HEK293 (cell line): Measurements from ENCODE around the gene GREM2.

Source experiments
- GFI1B ChIP-seq: fragments of 450-650 bp; formaldehyde crosslinking; IDR thresholded peaks from 2 replicates; pipeline ENCODE4 v1.5.1; 2016; ENCODE audit warnings: missing biosample characterization, missing genetic modification characterization
- ZBTB1 ChIP-seq: fragments of 450-650 bp; formaldehyde crosslinking; IDR thresholded peaks from 2 replicates; pipeline ENCODE4 v1.5.1; 2016; ENCODE audit warnings: missing biosample characterization, missing genetic modification characterization
- ZEB2 ChIP-seq: fragments of 450-650 bp; formaldehyde crosslinking; IDR thresholded peaks from 2 replicates; pipeline ENCODE4 v1.5.1; 2016; ENCODE audit warnings: missing biosample characterization, missing genetic modification characterization
- ZNF169 ChIP-seq: fragments of 450-650 bp; formaldehyde crosslinking; IDR thresholded peaks from 2 replicates; pipeline ENCODE4 v1.5.1; 2016; ENCODE audit warnings: missing biosample characterization, missing genetic modification characterization
- ZNF350 ChIP-seq: fragments of 450-650 bp; formaldehyde crosslinking; IDR thresholded peaks from 2 replicates; pipeline ENCODE4 v1.5.0; 2017; ENCODE audit warnings: missing biosample characterization, mild to moderate bottlenecking, missing genetic modification characterization
- ZNF560 ChIP-seq: fragments of 450-650 bp; formaldehyde crosslinking; IDR thresholded peaks from 2 replicates; pipeline ENCODE4 v1.5.1; 2017; ENCODE audit warnings: missing biosample characterization, missing genetic modification characterization, borderline replicate concordance
- TF ChIP-seq, protein P1 (sequence below): IDR thresholded peaks from 2 replicates; pipeline ENCODE4 v1.6.1; 2011; ENCODE audit warnings: mild to moderate bottlenecking, low read depth, low read length, borderline replicate concordance
- TF ChIP-seq, protein P2 (sequence below): fragments of 450-650 bp; formaldehyde crosslinking; IDR thresholded peaks from 2 replicates; pipeline ENCODE4 v1.5.1; 2016; ENCODE audit warnings: missing biosample characterization, missing genetic modification characterization
- TF ChIP-seq, protein P3 (sequence below): fragments of 450-650 bp; formaldehyde crosslinking; IDR thresholded peaks from 2 replicates; pipeline ENCODE4 v1.5.1; 2016; ENCODE audit warnings: missing biosample characterization, missing genetic modification characterization
- TF ChIP-seq, protein P4 (sequence below): fragments of 450-650 bp; formaldehyde crosslinking; IDR thresholded peaks from 2 replicates; pipeline ENCODE4 v1.5.1; 2016; ENCODE audit warnings: missing biosample characterization, missing genetic modification characterization

DNA sequence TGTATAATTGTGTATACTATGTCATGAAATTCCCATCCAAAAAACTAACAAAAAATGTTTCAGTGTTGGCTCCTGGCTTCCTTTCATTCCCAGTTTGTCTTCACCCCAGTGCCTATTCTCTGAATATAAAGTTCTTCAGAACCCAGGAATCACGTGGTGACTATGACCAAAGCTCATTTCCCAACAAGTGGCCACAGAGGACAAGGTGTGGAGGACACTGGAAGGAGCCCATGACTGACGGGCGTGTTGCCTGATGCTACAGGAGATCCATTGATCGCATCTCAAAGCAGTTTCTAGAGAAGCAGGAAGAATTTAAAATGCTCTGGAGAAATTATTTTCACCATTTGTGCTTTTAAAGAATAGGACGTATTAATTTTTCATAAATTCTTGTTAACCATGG, 7.4 kb upstream of the GREM2 start:
- no peak for TF ChIP-seq ZNF560
- TF ChIP-seq, protein P1, sequence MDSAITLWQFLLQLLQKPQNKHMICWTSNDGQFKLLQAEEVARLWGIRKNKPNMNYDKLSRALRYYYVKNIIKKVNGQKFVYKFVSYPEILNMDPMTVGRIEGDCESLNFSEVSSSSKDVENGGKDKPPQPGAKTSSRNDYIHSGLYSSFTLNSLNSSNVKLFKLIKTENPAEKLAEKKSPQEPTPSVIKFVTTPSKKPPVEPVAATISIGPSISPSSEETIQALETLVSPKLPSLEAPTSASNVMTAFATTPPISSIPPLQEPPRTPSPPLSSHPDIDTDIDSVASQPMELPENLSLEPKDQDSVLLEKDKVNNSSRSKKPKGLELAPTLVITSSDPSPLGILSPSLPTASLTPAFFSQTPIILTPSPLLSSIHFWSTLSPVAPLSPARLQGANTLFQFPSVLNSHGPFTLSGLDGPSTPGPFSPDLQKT = no peak
- no peak for TF ChIP-seq ZNF350 (tag by site-specific recombination)
- TF ChIP-seq, protein P2, sequence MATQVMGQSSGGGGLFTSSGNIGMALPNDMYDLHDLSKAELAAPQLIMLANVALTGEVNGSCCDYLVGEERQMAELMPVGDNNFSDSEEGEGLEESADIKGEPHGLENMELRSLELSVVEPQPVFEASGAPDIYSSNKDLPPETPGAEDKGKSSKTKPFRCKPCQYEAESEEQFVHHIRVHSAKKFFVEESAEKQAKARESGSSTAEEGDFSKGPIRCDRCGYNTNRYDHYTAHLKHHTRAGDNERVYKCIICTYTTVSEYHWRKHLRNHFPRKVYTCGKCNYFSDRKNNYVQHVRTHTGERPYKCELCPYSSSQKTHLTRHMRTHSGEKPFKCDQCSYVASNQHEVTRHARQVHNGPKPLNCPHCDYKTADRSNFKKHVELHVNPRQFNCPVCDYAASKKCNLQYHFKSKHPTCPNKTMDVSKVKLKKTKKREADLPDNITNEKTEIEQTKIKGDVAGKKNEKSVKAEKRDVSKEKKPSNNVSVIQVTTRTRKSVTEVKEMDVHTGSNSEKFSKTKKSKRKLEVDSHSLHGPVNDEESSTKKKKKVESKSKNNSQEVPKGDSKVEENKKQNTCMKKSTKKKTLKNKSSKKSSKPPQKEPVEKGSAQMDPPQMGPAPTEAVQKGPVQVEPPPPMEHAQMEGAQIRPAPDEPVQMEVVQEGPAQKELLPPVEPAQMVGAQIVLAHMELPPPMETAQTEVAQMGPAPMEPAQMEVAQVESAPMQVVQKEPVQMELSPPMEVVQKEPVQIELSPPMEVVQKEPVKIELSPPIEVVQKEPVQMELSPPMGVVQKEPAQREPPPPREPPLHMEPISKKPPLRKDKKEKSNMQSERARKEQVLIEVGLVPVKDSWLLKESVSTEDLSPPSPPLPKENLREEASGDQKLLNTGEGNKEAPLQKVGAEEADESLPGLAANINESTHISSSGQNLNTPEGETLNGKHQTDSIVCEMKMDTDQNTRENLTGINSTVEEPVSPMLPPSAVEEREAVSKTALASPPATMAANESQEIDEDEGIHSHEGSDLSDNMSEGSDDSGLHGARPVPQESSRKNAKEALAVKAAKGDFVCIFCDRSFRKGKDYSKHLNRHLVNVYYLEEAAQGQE (tag by site-specific recombination) = no peak
- TF ChIP-seq, protein P3, sequence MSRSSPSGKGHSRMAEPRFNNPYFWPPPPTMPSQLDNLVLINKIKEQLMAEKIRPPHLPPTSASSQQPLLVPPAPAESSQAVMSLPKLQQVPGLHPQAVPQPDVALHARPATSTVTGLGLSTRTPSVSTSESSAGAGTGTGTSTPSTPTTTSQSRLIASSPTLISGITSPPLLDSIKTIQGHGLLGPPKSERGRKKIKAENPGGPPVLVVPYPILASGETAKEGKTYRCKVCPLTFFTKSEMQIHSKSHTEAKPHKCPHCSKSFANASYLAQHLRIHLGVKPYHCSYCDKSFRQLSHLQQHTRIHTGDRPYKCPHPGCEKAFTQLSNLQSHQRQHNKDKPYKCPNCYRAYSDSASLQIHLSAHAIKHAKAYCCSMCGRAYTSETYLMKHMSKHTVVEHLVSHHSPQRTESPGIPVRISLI = no peak
- TF ChIP-seq ZBTB1 (tag by site-specific recombination) = no peak
- no peak for TF ChIP-seq GFI1B (tag by site-specific recombination)
- TF ChIP-seq, protein P4, sequence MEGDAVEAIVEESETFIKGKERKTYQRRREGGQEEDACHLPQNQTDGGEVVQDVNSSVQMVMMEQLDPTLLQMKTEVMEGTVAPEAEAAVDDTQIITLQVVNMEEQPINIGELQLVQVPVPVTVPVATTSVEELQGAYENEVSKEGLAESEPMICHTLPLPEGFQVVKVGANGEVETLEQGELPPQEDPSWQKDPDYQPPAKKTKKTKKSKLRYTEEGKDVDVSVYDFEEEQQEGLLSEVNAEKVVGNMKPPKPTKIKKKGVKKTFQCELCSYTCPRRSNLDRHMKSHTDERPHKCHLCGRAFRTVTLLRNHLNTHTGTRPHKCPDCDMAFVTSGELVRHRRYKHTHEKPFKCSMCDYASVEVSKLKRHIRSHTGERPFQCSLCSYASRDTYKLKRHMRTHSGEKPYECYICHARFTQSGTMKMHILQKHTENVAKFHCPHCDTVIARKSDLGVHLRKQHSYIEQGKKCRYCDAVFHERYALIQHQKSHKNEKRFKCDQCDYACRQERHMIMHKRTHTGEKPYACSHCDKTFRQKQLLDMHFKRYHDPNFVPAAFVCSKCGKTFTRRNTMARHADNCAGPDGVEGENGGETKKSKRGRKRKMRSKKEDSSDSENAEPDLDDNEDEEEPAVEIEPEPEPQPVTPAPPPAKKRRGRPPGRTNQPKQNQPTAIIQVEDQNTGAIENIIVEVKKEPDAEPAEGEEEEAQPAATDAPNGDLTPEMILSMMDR (tag by site-specific recombination) = no peak
- no peak for TF ChIP-seq ZNF169 (tag by site-specific recombination)
- TF ChIP-seq ZEB2 (tag by site-specific recombination) = no peak
